Measurements from ENCODE around the gene CD99.

Gene CD99

GRCh38 chrX:2690856-2691542 lies at the start of gene CD99:
Gene CD99, plus strand, starts transcription at chrX:2691295. Its CDS starts 66 bp downstream, at chrX:2691361.
- Histone ChIP-seq H3K4me3 (ENCODE audit: low read length) (peak within 1 kb of the TSS; percentile 59), H3K27me3 (replicated peaks; ENCODE audit: insufficient read depth, low read length) (no peaks in the 10 kb centered on the region), H3K4me2 (ENCODE audit: low read depth, low read length) (peak within 1 kb of the TSS; percentile 52; the same call in 1 of the 2 replicates), H3K79me2 (ENCODE audit: low read length) (no peaks in the 10 kb centered on the region; the same call in 1 of the 2 replicates), H3K4me1 (ENCODE audit: low read length) (no peaks in the 10 kb centered on the region), H3K9me3 (replicated peaks; ENCODE audit: insufficient read depth, low read length) (no peaks in the 10 kb centered on the region), H3K36me3 (replicated peaks; ENCODE audit: insufficient read depth, low read length) (no peaks in the 10 kb centered on the region), H3F3A (ENCODE audit: insufficient read depth, low read length) (no peaks in the 10 kb centered on the region), H4K20me1 (ENCODE audit: insufficient read depth, low read length) (no peaks in the 10 kb centered on the region), H2AFZ (ENCODE audit: low read length) (peak within 1 kb of the TSS; percentile 17; the same call in 1 of the 2 replicates), H3K9ac (ENCODE audit: low read length) (peak within 1 kb of the TSS; percentile 35; the same call in 1 of the 2 replicates), H3K9me2 (replicated peaks; ENCODE audit: insufficient read depth, low read length) (no peaks in the 10 kb centered on the region), H3K27ac (ENCODE audit: low read length) (no peak within 1 kb of the TSS)
- no peak for TF ChIP-seq CTCF (IDR thresholded peaks at IDR 0.05; ENCODE audit: low read length)
- no peak for TF ChIP-seq EZH2phosphoT487 (IDR thresholded peaks at IDR 0.05; ENCODE audit: low read length)
- TF ChIP-seq EZH2 (optimal IDR thresholded peaks at IDR 0.05; ENCODE audit: low read depth, low read length), result no peak
- peak; percentile 46 for DNase-seq

- no peak for TF ChIP-seq EZH2phosphoT487 (IDR thresholded peaks at IDR 0.05; ENCODE audit: low read length)
- no peak for TF ChIP-seq EZH2 (optimal IDR thresholded peaks at IDR 0.05; ENCODE audit: low read depth, low read length)
- no peak for TF ChIP-seq CTCF (IDR thresholded peaks at IDR 0.05; ENCODE audit: low read length)
- H3K9me2 ChIP-seq (replicated peaks; ENCODE audit: insufficient read depth, low read length), result no peaks in the 10 kb centered on the region
- no peak overlapping the region for H3K4me2 ChIP-seq (ENCODE audit: low read depth, low read length)
- no peaks in the 10 kb centered on the region for H3K27me3 ChIP-seq (replicated peaks; ENCODE audit: insufficient read depth, low read length)
- H2AFZ ChIP-seq (ENCODE audit: low read length), result no peak overlapping the region
- no peak overlapping the region for H3K27ac ChIP-seq (ENCODE audit: low read length)
- H3F3A ChIP-seq (ENCODE audit: insufficient read depth, low read length), result no peaks in the 10 kb centered on the region
- H3K4me1 ChIP-seq (ENCODE audit: low read length), result no peaks in the 10 kb centered on the region
- no peaks in the 10 kb centered on the region for H3K9me3 ChIP-seq (replicated peaks; ENCODE audit: insufficient read depth, low read length)
- no peak for DNase-seq
- H4K20me1 ChIP-seq (ENCODE audit: insufficient read depth, low read length), result no peaks in the 10 kb centered on the region
- H3K79me2 ChIP-seq (ENCODE audit: low read length), result no peaks in the 10 kb centered on the region
- no peaks in the 10 kb centered on the region for H3K36me3 ChIP-seq (replicated peaks; ENCODE audit: insufficient read depth, low read length)
- H3K4me3 ChIP-seq (ENCODE audit: low read length), result no peak overlapping the region
- H3K9ac ChIP-seq (ENCODE audit: low read length), result no peak overlapping the region
Measured at GRCh38 chrX:2642146-2642545, 48.9 kb upstream of the CD99 start.

- H3K27ac ChIP-seq (ENCODE audit: low read length), result no peak overlapping the region
- H3K4me2 ChIP-seq (ENCODE audit: low read depth, low read length), result no peak overlapping the region
- H3K4me1 ChIP-seq (ENCODE audit: low read length), result no peaks in the 10 kb centered on the region
- no peaks in the 10 kb centered on the region for H4K20me1 ChIP-seq (ENCODE audit: insufficient read depth, low read length)
- no peaks in the 10 kb centered on the region for H3K27me3 ChIP-seq (replicated peaks; ENCODE audit: insufficient read depth, low read length)
- H3K9me2 ChIP-seq (replicated peaks; ENCODE audit: insufficient read depth, low read length), result no peaks in the 10 kb centered on the region
- no peaks in the 10 kb centered on the region for H3K9me3 ChIP-seq (replicated peaks; ENCODE audit: insufficient read depth, low read length)
- no peak for DNase-seq
- no peak overlapping the region for H2AFZ ChIP-seq (ENCODE audit: low read length)
- no peaks in the 10 kb centered on the region for H3F3A ChIP-seq (ENCODE audit: insufficient read depth, low read length)
- H3K4me3 ChIP-seq (ENCODE audit: low read length), result no peak overlapping the region
- TF ChIP-seq CTCF (IDR thresholded peaks at IDR 0.05; ENCODE audit: low read length) (no peak), EZH2 (optimal IDR thresholded peaks at IDR 0.05; ENCODE audit: low read depth, low read length) (no peak), EZH2phosphoT487 (IDR thresholded peaks at IDR 0.05; ENCODE audit: low read length) (no peak)
- H3K79me2 ChIP-seq (ENCODE audit: low read length), result no peaks in the 10 kb centered on the region
- H3K9ac ChIP-seq (ENCODE audit: low read length), result no peak overlapping the region
- H3K36me3 ChIP-seq (replicated peaks; ENCODE audit: insufficient read depth, low read length), result no peaks in the 10 kb centered on the region
Measured at GRCh38 chrX:2642791-2643190, 48.3 kb upstream of the CD99 start.

Data from MM.1S (cell line).